H9 (cell line): Measurements from ENCODE around the gene C11orf16. TPM values are rescaled to one million over a fixed set of nuclear protein-coding genes. Genes with fewer than 3 reads are reported as not detected.

Experiments used
- DNase-seq: peaks from one replicate; pipeline ENCODE4 v3.0.0-alpha.2; 2017
- H2AFZ ChIP-seq: one replicate; pipeline ENCODE4 v1.6.1; 2013; ENCODE audit warnings: mild to moderate bottlenecking, low read length, control low read depth, moderate library complexity
- H2AK5ac ChIP-seq: 2 replicates; pipeline ENCODE4 v1.6.1; 2013; ENCODE audit warnings: low read length, control low read depth, mixed read lengths; ENCODE audit not compliant: insufficient read length
- H2BK120ac ChIP-seq: one replicate; pipeline ENCODE4 v1.6.1; 2013; ENCODE audit warnings: low read depth, mild to moderate bottlenecking, low read length, control low read depth, inconsistent platforms; ENCODE audit not compliant: poor library complexity, severe bottlenecking
- H2BK12ac ChIP-seq: 2 replicates; pipeline ENCODE4 v1.6.1; 2013; ENCODE audit warnings: low read length, control low read depth, mixed read lengths, low read depth; ENCODE audit not compliant: insufficient read length
- H2BK15ac ChIP-seq: 2 replicates; pipeline ENCODE4 v1.6.1; 2013; ENCODE audit warnings: low read depth, low read length, control low read depth
- H2BK20ac ChIP-seq: one replicate; pipeline ENCODE4 v1.6.1; 2013; ENCODE audit warnings: low read depth, mild to moderate bottlenecking, low read length, control low read depth, inconsistent platforms; ENCODE audit not compliant: poor library complexity, severe bottlenecking
- H2BK5ac ChIP-seq: 2 replicates; pipeline ENCODE4 v1.6.1; 2013; ENCODE audit warnings: low read length, control low read depth, mixed read lengths; ENCODE audit not compliant: insufficient read length
- H3K14ac ChIP-seq: 2 replicates; pipeline ENCODE4 v1.6.1; 2013; ENCODE audit warnings: low read length, control low read depth; ENCODE audit not compliant: insufficient read depth
- H3K18ac ChIP-seq: 2 replicates; pipeline ENCODE4 v1.6.1; 2013; ENCODE audit warnings: low read depth, mild to moderate bottlenecking, mixed read lengths, low read length, control low read depth; ENCODE audit not compliant: insufficient read length
- H3K23ac ChIP-seq: 2 replicates; pipeline ENCODE4 v1.6.1; 2013; ENCODE audit warnings: low read length, control low read depth, mixed read lengths, low read depth; ENCODE audit not compliant: insufficient read length
- H3K23me2 ChIP-seq: 2 replicates; pipeline ENCODE4 v1.6.1; 2013; ENCODE audit warnings: low read depth, mild to moderate bottlenecking, mixed read lengths, low read length, control low read depth; ENCODE audit not compliant: insufficient read length, poor library complexity, severe bottlenecking
- H3K27ac ChIP-seq: 2 replicates; pipeline ENCODE4 v1.5.1; 2013; ENCODE audit warnings: low read length, control low read depth, mixed read lengths, low read depth; ENCODE audit not compliant: insufficient read length
- H3K27me3 ChIP-seq: 2 replicates; pipeline ENCODE4 v1.6.1; 2013; ENCODE audit warnings: low read length, control low read depth, inconsistent platforms; ENCODE audit not compliant: insufficient read depth
- H3K4ac ChIP-seq: 2 replicates; pipeline ENCODE4 v1.6.1; 2013; ENCODE audit warnings: low read depth, mild to moderate bottlenecking, control low read depth, inconsistent platforms, low read length, moderate library complexity
- H3K4me1 ChIP-seq: 2 replicates; pipeline ENCODE4 v1.6.1; 2013; ENCODE audit warnings: low read length, control low read depth, inconsistent platforms; ENCODE audit not compliant: insufficient read depth
- H3K4me2 ChIP-seq: 2 replicates; pipeline ENCODE4 v1.6.1; 2013; ENCODE audit warnings: low read length, control low read depth, mixed read lengths; ENCODE audit not compliant: insufficient read length, insufficient read depth
- H3K56ac ChIP-seq: 2 replicates; pipeline ENCODE4 v1.6.1; 2013; ENCODE audit warnings: low read depth, mild to moderate bottlenecking, mixed read lengths, low read length, control low read depth; ENCODE audit not compliant: insufficient read length
- H3K79me1 ChIP-seq: 2 replicates; pipeline ENCODE4 v1.6.1; 2013; ENCODE audit warnings: low read depth, mild to moderate bottlenecking, moderate library complexity, low read length, control low read depth, inconsistent platforms; ENCODE audit not compliant: insufficient read depth, poor library complexity, severe bottlenecking
- H3K79me2 ChIP-seq: 2 replicates; pipeline ENCODE4 v1.6.1; 2013; ENCODE audit warnings: low read length, control low read depth, inconsistent platforms; ENCODE audit not compliant: insufficient read depth
- H3K9ac ChIP-seq: 2 replicates; pipeline ENCODE4 v1.6.1; 2013; ENCODE audit warnings: low read length, control low read depth, mixed read lengths; ENCODE audit not compliant: insufficient read length; ENCODE audit errors: extremely low read depth
- H3K9me3 ChIP-seq: one replicate; pipeline ENCODE4 v1.6.1; 2013; ENCODE audit warnings: low read depth, low read length, inconsistent platforms; ENCODE audit not compliant: control insufficient read depth
- H3T11ph ChIP-seq: one replicate; pipeline ENCODE4 v1.6.1; 2013; ENCODE audit warnings: mild to moderate bottlenecking, low read length, control low read depth, inconsistent platforms
- H4K20me1 ChIP-seq: one replicate; pipeline ENCODE4 v1.6.1; 2013; ENCODE audit not compliant: control insufficient read depth, insufficient read length, insufficient read depth
- H4K5ac ChIP-seq: 2 replicates; pipeline ENCODE4 v1.6.1; 2013; ENCODE audit warnings: low read depth, mild to moderate bottlenecking, mixed read lengths, low read length, control low read depth; ENCODE audit not compliant: insufficient read length
- H4K8ac ChIP-seq: replicated peaks from 2 replicates; pipeline ENCODE4 v1.6.1; 2013; ENCODE audit warnings: low read length, control low read depth, mixed read lengths, low read depth; ENCODE audit not compliant: insufficient read length
- H4K91ac ChIP-seq: 2 replicates; pipeline ENCODE4 v1.6.1; 2013; ENCODE audit warnings: low read depth, mild to moderate bottlenecking, moderate library complexity, mixed read lengths, low read length, control low read depth; ENCODE audit not compliant: insufficient read length
- H3K27ac Mint-ChIP-seq, 3 experiments: 2 replicates in 2 of 3; 3 replicates in 1 of 3; pipeline ENCODE4 v1.8.0; 2020 to 2021; ENCODE audit warnings: mixed read lengths in 3 of 3, mild to moderate bottlenecking in 1 of 3, moderate library complexity in 1 of 3
- H3K27me3 Mint-ChIP-seq: 2 replicates; pipeline ENCODE4 v1.8.0; 2021; ENCODE audit warnings: low read depth, mild to moderate bottlenecking, moderate library complexity, mixed read lengths
- H3K36me3 Mint-ChIP-seq, 3 experiments: 2 replicates in 2 of 3; 3 replicates in 1 of 3; pipeline ENCODE4 v1.8.0; 2020 to 2021; ENCODE audit warnings: low read depth in 3 of 3, mixed read lengths in 3 of 3; ENCODE audit not compliant: insufficient read depth in 1 of 3
- H3K4me1 Mint-ChIP-seq, 2 experiments: 2 replicates each; pipeline ENCODE4 v1.8.0; 2020; ENCODE audit warnings: mixed read lengths in 2 of 2
- H3K4me3 Mint-ChIP-seq, 2 experiments: 2 replicates in 1 of 2; 3 replicates in 1 of 2; pipeline ENCODE4 v1.8.0; 2020 to 2021; ENCODE audit warnings: mild to moderate bottlenecking in 2 of 2, mixed read lengths in 2 of 2, moderate library complexity in 1 of 2
- H3K9me3 Mint-ChIP-seq, 2 experiments: 2 replicates in 1 of 2; 3 replicates in 1 of 2; pipeline ENCODE4 v1.8.0; 2020; ENCODE audit warnings: mild to moderate bottlenecking in 2 of 2, mixed read lengths in 2 of 2, moderate library complexity in 1 of 2
- WGBS: extraction: QIAGEN DNeasy Blood & Tissue Kit; methylation state at CpG from one replicate; pipeline ENCODE4 v1.1.7; 2013; ENCODE audit warnings: missing lambda C conversion rate, low lambda C conversion rate, mixed read lengths; ENCODE audit not compliant: insufficient read length; ENCODE audit errors: extremely low coverage; 5-methylcytosine and 5-hydroxymethylcytosine counted together
- total RNA-seq: library from RNA; stranded (reverse); gene quantifications from 2 replicates; pipeline ENCODE4 v1.2.1, GENCODE V29; 2021
- TF ChIP-seq, protein P1 (sequence below): fragments of 200-600 bp; sonication (generic); conservative IDR thresholded peaks from 3 replicates; pipeline ENCODE4 v1.8.0; 2021; ENCODE audit warnings: antibody characterized with exemption, mild to moderate bottlenecking

C11orf16 gene
- total RNA-seq, 1 experiment from 2014 or later: 0.15 TPM

- Histone ChIP-seq H3K4me1 (peaks cover 2% of the 10 kb centered on the region), H3K14ac (no peak overlapping the region), H3K9ac (no peak overlapping the region), H3K23me2 (no peaks in the 10 kb centered on the region), H3K23ac (no peak overlapping the region), H2BK5ac (no peak overlapping the region), H4K5ac (no peak overlapping the region), H3K79me1 (no peaks in the 10 kb centered on the region), H4K20me1 (no peaks in the 10 kb centered on the region), H2AFZ (no peak overlapping the region), H3K4me2 (no peak overlapping the region), H2AK5ac (no peak overlapping the region), H2BK120ac (no peak overlapping the region), H4K8ac (no peak overlapping the region), H2BK15ac (no peak overlapping the region), H2BK20ac (no peak overlapping the region), H3K27ac (no peak overlapping the region), H4K91ac (no peak overlapping the region), H3K56ac (no peak overlapping the region), H3K18ac (no peak overlapping the region), H3K4ac (no peak overlapping the region), H2BK12ac (no peak overlapping the region), H3K27me3 (no peaks in the 10 kb centered on the region), H3K9me3 (no peaks in the 10 kb centered on the region), H3T11ph (no peak overlapping the region), H3K79me2 (no peaks in the 10 kb centered on the region)
- Mint-ChIP-seq H3K9me3 (no peaks in the 10 kb centered on the region), H3K36me3 (no peaks in the 10 kb centered on the region), H3K4me3 (no peak overlapping the region), H3K4me1 (peaks cover 8 to 10% of the 10 kb centered on the region in 2 experiments), H3K27ac (no peak overlapping the region), H3K27me3 (no peaks in the 10 kb centered on the region; the same call in 1 of the 2 replicates)
- DNase-seq: no peak
- no CpG with 5 or more reads among the region's 14 CpGs for WGBS
- TF ChIP-seq, protein P1, sequence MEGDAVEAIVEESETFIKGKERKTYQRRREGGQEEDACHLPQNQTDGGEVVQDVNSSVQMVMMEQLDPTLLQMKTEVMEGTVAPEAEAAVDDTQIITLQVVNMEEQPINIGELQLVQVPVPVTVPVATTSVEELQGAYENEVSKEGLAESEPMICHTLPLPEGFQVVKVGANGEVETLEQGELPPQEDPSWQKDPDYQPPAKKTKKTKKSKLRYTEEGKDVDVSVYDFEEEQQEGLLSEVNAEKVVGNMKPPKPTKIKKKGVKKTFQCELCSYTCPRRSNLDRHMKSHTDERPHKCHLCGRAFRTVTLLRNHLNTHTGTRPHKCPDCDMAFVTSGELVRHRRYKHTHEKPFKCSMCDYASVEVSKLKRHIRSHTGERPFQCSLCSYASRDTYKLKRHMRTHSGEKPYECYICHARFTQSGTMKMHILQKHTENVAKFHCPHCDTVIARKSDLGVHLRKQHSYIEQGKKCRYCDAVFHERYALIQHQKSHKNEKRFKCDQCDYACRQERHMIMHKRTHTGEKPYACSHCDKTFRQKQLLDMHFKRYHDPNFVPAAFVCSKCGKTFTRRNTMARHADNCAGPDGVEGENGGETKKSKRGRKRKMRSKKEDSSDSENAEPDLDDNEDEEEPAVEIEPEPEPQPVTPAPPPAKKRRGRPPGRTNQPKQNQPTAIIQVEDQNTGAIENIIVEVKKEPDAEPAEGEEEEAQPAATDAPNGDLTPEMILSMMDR: no peak
These were observed 4.9 kb upstream of the C11orf16 start for GRCh38 chr11:8937659-8938058.
